IPS-18c (cell line): ENCODE measurements around the gene ATP6V1F.

Source experiments
- H3K4me3 ChIP-seq: 2 replicates; pipeline ENCODE4 v1.7.0; 2013; ENCODE audit warnings: low read depth, mild to moderate bottlenecking, low read length, moderate library complexity; ENCODE audit not compliant: insufficient read depth
- H3K9me3 ChIP-seq: one replicate; pipeline ENCODE4 v1.6.1; 2013; ENCODE audit warnings: mild to moderate bottlenecking, low read length, moderate library complexity; ENCODE audit not compliant: control insufficient read depth, insufficient read depth

The ATP6V1F gene

DNA sequence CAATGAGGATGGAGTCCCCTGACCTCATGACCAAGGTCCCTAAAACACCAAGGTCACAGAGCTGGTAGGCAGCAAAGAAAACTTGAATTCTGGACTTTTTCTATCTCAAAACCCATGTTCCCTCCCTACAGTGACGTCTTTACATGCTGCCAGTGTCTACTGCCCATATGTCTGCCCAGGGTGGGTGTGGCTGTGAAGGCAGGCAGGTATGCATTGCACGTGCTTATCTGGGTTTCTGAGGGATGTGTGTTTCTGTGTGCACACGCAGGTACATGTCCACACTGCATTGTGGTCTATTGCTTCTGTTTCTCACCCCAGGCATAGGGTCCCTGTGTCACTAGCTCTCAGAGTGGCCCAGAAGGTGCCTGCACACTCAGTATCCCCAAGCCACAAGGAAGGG, 13.5 kb downstream of the ATP6V1F start:
- Histone ChIP-seq H3K9me3 (no peaks in the 10 kb centered on the region), H3K4me3 (no peak overlapping the region)

DNA sequence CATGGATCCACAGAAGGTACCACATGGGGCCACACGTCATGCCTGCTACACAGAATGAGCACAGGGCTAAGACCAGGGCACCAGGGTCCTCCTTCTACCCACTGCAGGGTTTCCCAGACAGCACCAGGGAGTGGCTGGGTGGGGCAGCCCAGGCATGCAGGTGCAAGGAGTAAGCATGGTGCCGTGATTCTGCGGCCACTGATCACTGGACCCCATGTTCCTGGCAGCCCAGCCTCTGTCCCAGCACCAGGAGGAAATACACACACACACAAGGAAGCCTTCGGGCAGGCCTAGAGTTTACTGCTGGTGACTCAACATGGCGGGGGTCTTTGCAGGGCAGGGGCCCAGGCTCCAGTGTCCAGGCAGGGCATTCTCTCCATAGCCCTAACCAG, 13.9 kb downstream of the ATP6V1F start:
- Histone ChIP-seq H3K9me3 (no peaks in the 10 kb centered on the region), H3K4me3 (no peak overlapping the region)

DNA sequence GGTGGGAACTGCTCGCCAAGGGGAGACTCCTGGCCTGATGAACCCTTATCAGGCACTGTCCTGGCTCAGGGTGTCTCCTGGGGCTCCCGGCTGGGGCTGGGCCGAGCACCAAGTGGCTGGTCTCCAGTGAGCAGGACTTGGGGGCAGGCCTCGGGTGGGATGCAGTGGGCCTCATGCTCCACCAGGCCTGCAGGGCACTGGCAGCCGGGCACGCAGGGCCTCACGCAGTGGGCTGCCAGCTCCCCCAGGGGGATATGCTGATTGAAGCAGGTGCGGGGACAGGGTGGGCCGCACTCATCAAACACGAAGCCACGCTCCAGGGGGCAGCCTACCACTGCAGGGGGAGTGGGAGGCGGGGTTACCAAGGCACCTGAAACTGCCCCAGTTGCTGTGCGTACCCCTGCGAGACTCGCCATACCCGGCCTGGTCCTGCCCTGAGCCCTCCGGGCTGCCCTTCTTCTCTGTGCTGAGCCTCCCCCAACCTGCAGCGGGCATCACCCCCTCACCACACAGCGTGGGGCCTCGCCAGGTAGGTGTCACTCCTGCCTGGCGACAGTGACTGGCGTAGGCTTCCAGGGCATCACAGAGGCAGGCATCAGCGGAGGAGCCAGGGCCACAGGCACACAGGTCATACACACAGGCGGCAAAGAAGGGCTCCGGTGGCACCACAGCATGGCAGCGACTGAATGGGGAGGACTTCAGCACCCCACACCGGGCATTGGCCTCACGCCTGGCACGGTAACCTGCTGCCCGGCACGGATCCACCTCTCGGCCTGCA, 14.5 kb downstream of the ATP6V1F start:
- H3K4me3 ChIP-seq = no peak overlapping the region
- H3K9me3 ChIP-seq = no peaks in the 10 kb centered on the region

DNA sequence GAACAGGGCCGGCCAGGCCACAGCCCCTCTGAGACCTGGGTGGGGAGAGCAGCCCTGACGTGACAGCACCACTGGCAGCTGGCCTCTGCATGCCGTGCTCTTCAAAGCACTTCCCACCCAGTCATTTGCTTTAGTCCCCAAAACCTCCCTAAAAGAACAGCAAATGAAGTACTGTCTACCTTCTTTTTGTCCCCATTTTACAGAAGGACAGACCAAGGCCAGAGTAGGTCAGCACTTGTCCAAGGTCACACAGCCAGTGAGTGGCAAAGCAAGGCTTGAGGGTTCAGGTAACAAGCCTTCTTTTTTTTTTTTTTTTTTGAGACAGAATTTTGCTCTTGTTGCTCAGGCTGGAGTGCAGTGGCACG, 15.1 kb downstream of the ATP6V1F start:
- Histone ChIP-seq H3K4me3 (no peak overlapping the region), H3K9me3 (no peaks in the 10 kb centered on the region)

- Histone ChIP-seq H3K9me3 (no peaks in the 10 kb centered on the region), H3K4me3 (no peak overlapping the region)
Observed at GRCh38 chr7:128878226-128879105, 15.8 kb downstream of the ATP6V1F start.

DNA sequence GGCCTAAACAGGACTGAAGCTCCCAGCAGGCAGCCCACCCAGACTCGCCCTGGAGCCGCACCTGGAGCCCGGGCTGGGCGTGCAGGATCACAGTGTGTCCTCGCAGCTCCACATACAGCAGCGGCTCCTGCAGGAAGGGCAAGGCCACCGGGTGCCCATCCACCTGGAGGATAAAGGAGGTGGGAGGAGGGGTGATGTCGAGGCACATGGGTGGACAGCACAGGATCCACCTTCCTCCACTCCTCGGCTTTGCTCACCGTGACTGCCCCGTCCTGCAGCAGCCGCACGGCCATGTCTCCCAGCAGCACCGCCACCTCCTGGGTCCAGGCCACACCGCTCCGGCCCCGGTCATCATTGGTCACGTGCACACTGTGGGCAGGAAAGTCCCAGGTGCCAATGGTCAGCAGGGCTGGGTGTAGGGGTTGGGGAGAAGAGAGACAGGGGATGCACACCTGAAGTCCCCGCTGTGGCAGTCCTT, 16.8 kb downstream of the ATP6V1F start:
- no peaks in the 10 kb centered on the region for H3K9me3 ChIP-seq

DNA sequence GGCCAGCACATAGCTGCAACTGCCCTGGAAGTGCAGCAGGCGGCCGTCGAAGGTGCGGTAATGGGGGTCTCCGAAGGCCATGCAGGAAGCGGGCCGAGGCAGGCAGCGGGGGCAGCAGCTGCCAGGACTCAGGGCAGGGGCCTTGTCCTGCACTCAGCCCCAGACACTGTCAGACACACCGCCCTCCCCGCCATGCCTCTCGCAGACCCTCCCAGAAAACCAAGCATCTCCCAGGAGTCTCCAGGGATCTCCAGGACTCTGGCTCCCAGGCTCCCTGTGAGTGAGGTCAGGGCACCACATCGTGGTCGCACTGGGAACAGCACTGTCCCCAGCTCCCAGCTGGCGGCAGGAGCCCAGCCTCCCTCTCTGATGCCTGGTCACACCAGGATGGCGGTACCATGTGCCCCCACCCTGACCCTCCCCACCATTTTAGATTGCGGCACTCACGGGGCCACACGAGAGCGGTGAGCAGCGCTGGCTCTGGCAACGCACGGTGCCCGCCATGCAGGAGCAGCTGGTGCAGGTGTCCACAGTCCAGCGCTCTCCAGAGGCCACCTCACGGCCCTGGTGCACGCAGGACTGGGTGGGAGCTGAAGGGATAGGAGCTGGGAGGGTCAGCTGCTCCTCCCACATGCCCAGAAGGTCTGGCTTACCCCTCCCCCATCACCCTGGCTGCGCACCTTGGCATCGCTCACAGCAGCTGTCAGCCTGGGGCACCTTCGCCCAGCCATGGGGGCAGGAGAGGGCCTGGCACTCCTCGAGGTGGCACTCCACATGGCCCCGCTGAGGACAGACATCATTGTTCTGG, 17.5 kb downstream of the ATP6V1F start:
- H3K9me3 ChIP-seq = no peaks in the 10 kb centered on the region
- H3K4me3 ChIP-seq = no peak overlapping the region

More for the DNA sequence above, 16.8 kb downstream of the ATP6V1F start:
- no peak overlapping the region for H3K4me3 ChIP-seq

- Histone ChIP-seq H3K9me3 (no peaks in the 10 kb centered on the region), H3K4me3 (no peak overlapping the region)
Observed at GRCh38 chr7:128880791-128881457, 18.3 kb downstream of the ATP6V1F start.

- no peak overlapping the region for H3K4me3 ChIP-seq
- no peaks in the 10 kb centered on the region for H3K9me3 ChIP-seq
Observed at GRCh38 chr7:128881458-128882125, 18.9 kb downstream of the ATP6V1F start.

DNA sequence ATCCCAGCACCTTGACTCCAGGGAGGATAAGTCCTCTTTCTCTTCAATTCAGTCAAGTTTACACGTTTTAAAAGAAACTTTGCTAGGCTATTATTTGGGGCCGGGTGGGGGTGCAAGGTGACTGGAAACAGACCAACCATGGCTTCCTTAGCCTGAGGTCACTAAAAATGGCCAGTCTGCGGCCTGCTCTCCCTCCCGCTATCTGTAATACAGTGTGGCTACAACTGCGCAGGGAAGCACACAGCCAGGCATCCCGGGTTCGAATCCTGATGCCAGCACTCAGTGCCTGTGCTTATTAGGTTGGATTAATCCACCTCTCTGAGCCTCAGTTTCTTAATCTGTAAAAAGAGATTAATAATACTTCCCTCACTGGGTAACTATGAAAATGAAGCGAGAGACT, 19.5 kb downstream of the ATP6V1F start:
- Histone ChIP-seq H3K9me3 (no peaks in the 10 kb centered on the region), H3K4me3 (no peak overlapping the region)

DNA sequence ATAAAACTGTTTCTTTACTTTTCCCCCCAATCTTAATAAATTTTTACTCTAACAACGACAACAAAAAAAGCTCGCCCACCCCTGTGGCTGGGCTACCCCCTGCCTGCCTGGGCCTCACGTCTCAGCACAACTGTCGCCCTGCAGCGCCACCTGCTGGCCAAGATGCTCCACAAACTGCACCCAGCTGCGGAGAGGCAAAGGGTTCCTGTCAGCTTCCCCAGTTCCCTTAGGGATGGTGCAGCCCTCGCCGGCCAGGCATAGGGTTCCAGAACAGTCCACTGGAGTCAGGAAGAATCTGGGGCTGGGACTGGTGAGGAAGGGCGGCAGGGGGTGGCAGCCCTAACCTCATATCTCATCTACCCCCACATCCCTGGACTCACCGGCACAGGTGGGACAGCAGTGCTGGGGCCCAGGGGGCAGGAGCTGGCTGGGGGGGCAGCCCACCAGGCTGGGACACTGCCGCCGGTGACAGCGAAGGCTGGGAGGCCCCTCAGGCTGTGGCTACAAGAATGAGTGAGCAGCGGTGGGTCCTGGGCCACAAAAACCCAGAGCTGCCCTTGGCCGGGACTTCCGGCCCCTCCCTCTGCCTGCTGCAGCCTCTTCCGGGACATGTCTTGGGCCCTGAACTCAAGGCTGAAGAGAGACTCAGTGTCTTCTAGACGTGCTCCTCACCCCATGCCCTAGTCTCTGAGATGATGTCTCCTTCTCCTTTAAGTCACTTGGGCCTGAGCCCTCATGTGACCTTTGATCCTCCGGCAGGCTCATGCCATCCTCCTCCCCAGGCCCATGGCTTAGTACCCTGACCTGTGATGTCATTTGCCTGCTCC, 21.2 kb downstream of the ATP6V1F start:
- no peak overlapping the region for H3K4me3 ChIP-seq
- H3K9me3 ChIP-seq = no peaks in the 10 kb centered on the region

DNA sequence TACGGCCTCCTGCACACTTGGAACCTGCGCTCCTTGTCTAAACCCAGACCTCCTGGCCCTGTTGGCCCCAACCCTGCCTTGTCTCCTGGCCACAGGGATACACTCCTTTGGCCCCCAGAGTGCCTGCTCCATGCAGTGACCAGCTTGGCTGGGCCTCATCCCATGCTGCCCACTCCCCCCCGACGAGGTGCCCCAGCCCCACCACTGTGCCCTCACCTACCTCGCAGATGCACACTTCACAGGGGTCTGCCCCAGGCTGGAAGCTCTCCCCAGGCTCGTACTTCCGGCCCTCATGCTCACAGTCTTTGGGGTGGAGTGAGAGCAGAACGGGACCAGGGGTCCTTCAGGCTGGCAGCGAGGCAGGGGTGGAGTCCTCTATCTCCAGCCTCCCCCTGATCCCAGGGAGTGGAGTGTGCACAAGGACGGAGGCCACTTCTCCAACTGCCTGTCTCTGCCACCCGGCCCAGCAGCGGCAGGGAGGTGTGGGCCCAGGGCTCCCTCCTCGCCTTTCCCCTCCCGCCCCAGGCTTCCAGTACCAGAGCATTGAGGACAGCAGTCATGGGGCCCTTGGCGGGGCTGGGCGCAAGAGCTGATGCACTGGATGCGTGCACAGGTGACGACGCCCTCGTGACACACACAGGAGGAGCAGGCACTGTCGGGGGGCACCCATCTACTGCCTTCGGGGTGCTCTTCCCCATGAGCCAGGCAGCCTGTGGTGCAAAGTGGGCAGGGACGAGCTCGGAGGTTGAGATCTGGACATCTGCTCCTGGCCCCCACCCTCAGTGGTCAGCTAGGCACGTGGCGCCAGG, 22.1 kb downstream of the ATP6V1F start:
- no peaks in the 10 kb centered on the region for H3K9me3 ChIP-seq
- H3K4me3 ChIP-seq = no peak overlapping the region

DNA sequence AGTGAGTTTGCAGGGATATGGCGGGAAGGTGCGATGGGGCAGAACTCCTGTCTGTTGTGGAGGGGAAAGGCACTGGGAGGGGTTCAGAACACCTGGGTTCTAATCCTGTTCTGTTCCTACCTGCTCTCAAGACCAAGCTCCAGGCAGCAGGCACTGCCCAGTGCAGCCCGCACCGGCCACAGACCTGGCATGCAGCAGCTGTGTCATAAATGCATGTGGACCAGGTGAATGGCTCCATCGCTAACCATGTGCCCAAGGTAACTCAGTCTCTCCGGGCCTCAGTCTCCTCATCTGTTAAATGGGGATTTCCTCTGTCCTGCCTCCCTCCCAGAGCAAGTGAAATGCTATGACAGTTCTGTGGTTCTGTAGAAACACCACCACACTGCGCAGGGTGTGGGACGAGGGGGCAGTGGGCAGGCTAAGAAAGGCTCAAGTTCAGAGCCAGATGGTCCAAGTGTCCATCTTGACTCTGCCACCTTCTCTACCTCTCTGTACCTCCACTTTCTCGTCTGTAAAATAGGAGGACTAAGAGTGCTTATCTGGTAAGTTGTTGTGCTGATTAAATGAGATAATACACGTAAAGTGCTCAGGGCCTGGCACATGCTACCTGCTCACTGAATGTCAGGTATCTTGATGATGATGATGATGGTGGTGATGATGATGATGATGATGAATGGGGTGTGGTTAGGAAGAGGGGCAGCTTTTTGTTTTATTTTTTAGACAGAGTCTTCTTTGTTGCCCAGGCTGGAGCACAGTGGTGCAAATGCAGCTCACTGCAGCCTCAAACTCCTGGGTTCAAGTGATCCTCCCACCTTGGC, 22.9 kb downstream of the ATP6V1F start:
- no peaks in the 10 kb centered on the region for H3K9me3 ChIP-seq
- H3K4me3 ChIP-seq = no peak overlapping the region

- H3K9me3 ChIP-seq = no peaks in the 10 kb centered on the region
- H3K4me3 ChIP-seq = no peak overlapping the region
Observed at GRCh38 chr7:128886391-128887168, 23.9 kb downstream of the ATP6V1F start.
